Activated T-helper 1 cell treated with Interleukin-2 at 50 U/mL for 16 hours (primary cell): ENCODE data around the gene FGF18.
"Not testable (repeated sequence)": the region's sequence is repeated elsewhere in the genome, so short reads cannot be mapped to it uniquely, and the experiment has no call there.

Source experiments
- DNase-seq: peaks from one replicate; pipeline ENCODE4 v3.0.0-alpha.2; 2020; ENCODE audit warnings: low read depth

FGF18 gene

GRCh38 chr5:171497494-171497893 lies 78.0 kb downstream of the FGF18 start:
- DNase-seq = not testable (repeated sequence)

- no peak for DNase-seq
These were observed 78.7 kb downstream of the FGF18 start for GRCh38 chr5:171498166-171498565.

GRCh38 chr5:171499611-171500010 lies 80.2 kb downstream of the FGF18 start:
- DNase-seq = no peak

- no peak for DNase-seq
These were observed 86.1 kb downstream of the FGF18 start for GRCh38 chr5:171505473-171506043.

- no peak for DNase-seq
These were observed 87.5 kb downstream of the FGF18 start for GRCh38 chr5:171506951-171507350.
